Nephron progenitor cell (in vitro differentiated cells): ENCODE data around the gene GPC5.

Source experiments
- DNase-seq: peaks from one replicate; pipeline ENCODE4 v3.0.0; 2021
- H3K27ac Mint-ChIP-seq: 2 replicates; pipeline ENCODE4 v1.8.0; 2021; ENCODE audit warnings: mild to moderate bottlenecking, moderate library complexity, mixed read lengths
- H3K27me3 Mint-ChIP-seq: 2 replicates; pipeline ENCODE4 v1.8.0; 2021; ENCODE audit warnings: mild to moderate bottlenecking, low read depth, mixed read lengths; ENCODE audit not compliant: poor library complexity
- H3K36me3 Mint-ChIP-seq: 2 replicates; pipeline ENCODE4 v1.8.0; 2021; ENCODE audit warnings: low read depth, mixed read lengths
- H3K4me1 Mint-ChIP-seq: 2 replicates; pipeline ENCODE4 v1.8.0; 2021; ENCODE audit warnings: mixed read lengths
- H3K4me3 Mint-ChIP-seq: 2 replicates; pipeline ENCODE4 v1.8.0; 2021; ENCODE audit warnings: mild to moderate bottlenecking, moderate library complexity, mixed read lengths
- H3K9me3 Mint-ChIP-seq: 2 replicates; pipeline ENCODE4 v1.8.0; 2021; ENCODE audit warnings: mild to moderate bottlenecking, moderate library complexity, mixed read lengths
- CTCF ChIP-seq: fragments of 200-600 bp; sonication (generic); IDR thresholded peaks from 2 replicates; pipeline ENCODE4 v1.5.0; 2021; ENCODE audit warnings: antibody characterized with exemption

The GPC5 gene

GRCh38 chr13:92775658-92776057 lies 1377.2 kb downstream of the GPC5 start:
- H3K4me3 Mint-ChIP-seq = no peak overlapping the region
- DNase-seq = no peak
- no peaks in the 10 kb centered on the region for H3K27me3 Mint-ChIP-seq
- no peaks in the 10 kb centered on the region for H3K4me1 Mint-ChIP-seq
- H3K36me3 Mint-ChIP-seq = no peaks in the 10 kb centered on the region
- no peak overlapping the region for H3K27ac Mint-ChIP-seq
- no peaks in the 10 kb centered on the region for H3K9me3 Mint-ChIP-seq
- TF ChIP-seq CTCF = no peak

DNA sequence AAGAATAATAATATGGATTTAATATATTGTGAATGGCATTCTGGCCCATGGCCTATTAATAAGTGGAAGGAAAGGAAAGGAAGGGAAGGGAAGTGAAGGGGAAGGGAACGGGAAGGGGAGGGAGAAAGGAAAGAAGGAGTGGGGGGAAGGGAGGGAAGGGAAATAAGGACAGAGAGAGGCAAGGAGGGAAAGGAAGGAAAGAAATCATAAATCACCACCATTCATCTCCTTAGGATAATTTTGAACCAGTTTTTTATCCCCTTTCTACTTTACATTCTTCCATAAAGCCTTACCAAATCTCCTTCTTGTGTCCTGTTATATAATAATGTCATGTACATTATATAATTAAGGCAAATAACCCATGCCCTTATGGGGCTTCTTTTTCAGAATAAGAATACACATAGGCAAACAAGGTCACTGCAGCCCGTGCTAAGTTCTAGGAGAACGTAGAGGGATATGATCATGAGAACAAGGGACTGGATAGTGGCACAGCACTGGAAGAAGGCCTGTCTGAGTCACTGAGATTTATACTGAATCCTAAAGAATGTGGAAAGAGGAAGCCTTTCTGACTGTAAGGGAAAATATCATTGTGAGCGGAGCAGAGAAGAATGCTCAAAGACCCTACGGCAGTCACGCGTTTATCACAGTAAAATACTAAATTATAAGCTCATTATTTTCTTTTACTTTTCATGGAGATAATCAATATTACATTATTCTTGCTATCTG lies 1383.7 kb downstream of the GPC5 start:
- H3K27ac Mint-ChIP-seq = no peak overlapping the region
- H3K4me3 Mint-ChIP-seq = no peak overlapping the region
- no peaks in the 10 kb centered on the region for H3K9me3 Mint-ChIP-seq
- no peak for TF ChIP-seq CTCF
- H3K36me3 Mint-ChIP-seq = no peaks in the 10 kb centered on the region
- no peak for DNase-seq
- no peaks in the 10 kb centered on the region for H3K27me3 Mint-ChIP-seq
- no peaks in the 10 kb centered on the region for H3K4me1 Mint-ChIP-seq

DNA sequence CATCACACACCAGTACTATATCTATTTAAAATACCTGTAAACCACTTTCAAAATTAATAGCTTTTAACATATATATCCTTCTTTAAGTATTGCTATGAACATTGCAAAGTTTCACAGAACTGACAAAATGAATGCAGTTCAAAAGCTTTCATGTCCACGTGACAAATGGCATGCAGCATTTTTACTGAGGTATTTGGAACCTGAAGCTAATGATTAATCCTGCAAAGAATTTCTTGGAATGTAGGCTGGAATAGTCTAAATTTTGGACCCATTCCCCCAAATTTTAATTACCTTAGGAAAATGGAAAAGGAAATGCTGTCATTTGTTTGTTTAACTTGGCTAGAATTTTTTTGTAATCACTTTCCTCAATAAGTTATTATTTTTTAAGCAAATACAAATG lies 1404.4 kb downstream of the GPC5 start:
- TF ChIP-seq CTCF = no peak
- Mint-ChIP-seq H3K27ac (no peak overlapping the region), H3K4me1 (no peaks in the 10 kb centered on the region), H3K4me3 (no peak overlapping the region), H3K9me3 (no peaks in the 10 kb centered on the region), H3K27me3 (no peaks in the 10 kb centered on the region), H3K36me3 (no peaks in the 10 kb centered on the region)
- no peak for DNase-seq

DNA sequence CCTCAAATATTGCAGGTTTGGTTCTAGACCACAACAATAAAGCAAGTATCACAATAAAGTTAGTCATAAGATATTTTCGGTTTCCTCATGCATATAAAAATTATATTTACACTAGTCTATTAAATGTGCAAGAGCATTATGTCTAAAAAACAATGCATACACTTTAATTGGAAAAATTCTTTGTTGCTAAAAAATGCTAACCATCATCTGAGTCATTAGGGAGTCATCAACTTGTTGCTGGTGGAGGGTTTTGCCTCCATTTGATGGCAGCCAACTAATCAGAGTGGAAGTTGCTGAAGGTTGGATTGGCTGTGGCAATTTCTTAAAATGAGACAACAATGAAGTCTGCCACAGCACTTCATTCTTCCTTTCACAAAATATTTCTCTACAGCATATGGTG lies 1405.9 kb downstream of the GPC5 start:
- no peaks in the 10 kb centered on the region for H3K4me1 Mint-ChIP-seq
- no peaks in the 10 kb centered on the region for H3K36me3 Mint-ChIP-seq
- no peaks in the 10 kb centered on the region for H3K9me3 Mint-ChIP-seq
- H3K27ac Mint-ChIP-seq = no peak overlapping the region
- DNase-seq = no peak
- TF ChIP-seq CTCF = no peak
- no peaks in the 10 kb centered on the region for H3K27me3 Mint-ChIP-seq
- no peak overlapping the region for H3K4me3 Mint-ChIP-seq

DNA sequence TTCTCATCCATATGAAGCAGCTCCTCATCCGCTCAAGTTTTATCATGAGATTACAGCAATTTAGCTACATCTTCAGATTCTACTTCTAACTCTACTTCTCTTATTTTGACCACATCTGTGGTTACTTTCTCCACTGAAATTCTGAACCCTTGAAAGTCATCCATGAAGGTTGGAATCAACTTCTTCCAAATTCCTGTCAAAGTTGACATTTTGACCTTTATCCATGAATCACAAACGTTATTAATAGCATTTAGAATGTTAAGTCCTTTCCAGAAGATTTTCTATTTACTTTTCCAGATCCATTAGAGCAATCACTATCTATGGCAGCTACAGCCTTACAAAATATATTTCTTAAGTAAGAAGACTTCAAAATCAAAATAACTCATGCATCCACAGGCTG lies 1406.5 kb downstream of the GPC5 start:
- TF ChIP-seq CTCF = no peak
- Mint-ChIP-seq H3K27ac (no peak overlapping the region), H3K4me3 (no peak overlapping the region), H3K36me3 (no peaks in the 10 kb centered on the region), H3K9me3 (no peaks in the 10 kb centered on the region), H3K4me1 (no peaks in the 10 kb centered on the region), H3K27me3 (no peaks in the 10 kb centered on the region)
- no peak for DNase-seq

DNA sequence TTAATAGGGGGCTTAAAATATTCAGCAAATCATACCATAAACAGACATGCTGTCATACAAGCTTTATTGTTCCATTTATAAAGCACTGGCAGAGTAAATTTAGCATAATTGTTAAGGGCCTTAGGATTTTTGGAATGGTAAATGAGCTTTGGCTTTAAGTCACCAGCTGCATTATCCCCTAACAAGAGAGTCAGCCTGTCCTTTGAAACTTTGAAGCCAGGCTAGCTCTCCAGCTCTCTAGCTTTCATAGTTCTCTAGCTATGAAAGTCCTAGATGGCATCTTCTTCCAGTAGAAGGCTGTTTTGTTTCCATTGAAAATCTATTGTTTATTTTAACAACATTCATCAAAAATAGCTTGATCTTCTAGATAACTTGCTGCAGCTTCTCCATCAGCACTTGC lies 1407.3 kb downstream of the GPC5 start:
- H3K27me3 Mint-ChIP-seq = no peaks in the 10 kb centered on the region

More for the DNA sequence above, 1407.3 kb downstream of the GPC5 start:
- no peaks in the 10 kb centered on the region for H3K4me1 Mint-ChIP-seq
- H3K4me3 Mint-ChIP-seq = no peak overlapping the region
- DNase-seq = no peak
- H3K36me3 Mint-ChIP-seq = no peaks in the 10 kb centered on the region
- no peak for TF ChIP-seq CTCF
- no peak overlapping the region for H3K27ac Mint-ChIP-seq
- H3K9me3 Mint-ChIP-seq = no peaks in the 10 kb centered on the region
